Stimulated activated CD8-positive, alpha-beta memory T cell treated with anti-CD3 and anti-CD28 coated beads, Interleukin-12 subunit alpha, Interleukin-12 subunit beta, amount 100 ng/mL, for 4 hours (primary cell): ENCODE data around the gene OLFM4.
"Not testable (repeated sequence)": the region's sequence is repeated elsewhere in the genome, so short reads cannot be mapped to it uniquely, and the experiment has no call there.

Source experiments
- DNase-seq: peaks from one replicate; pipeline ENCODE4 v3.0.0-alpha.2; 2020; ENCODE audit warnings: low read depth

Gene OLFM4, protein sequence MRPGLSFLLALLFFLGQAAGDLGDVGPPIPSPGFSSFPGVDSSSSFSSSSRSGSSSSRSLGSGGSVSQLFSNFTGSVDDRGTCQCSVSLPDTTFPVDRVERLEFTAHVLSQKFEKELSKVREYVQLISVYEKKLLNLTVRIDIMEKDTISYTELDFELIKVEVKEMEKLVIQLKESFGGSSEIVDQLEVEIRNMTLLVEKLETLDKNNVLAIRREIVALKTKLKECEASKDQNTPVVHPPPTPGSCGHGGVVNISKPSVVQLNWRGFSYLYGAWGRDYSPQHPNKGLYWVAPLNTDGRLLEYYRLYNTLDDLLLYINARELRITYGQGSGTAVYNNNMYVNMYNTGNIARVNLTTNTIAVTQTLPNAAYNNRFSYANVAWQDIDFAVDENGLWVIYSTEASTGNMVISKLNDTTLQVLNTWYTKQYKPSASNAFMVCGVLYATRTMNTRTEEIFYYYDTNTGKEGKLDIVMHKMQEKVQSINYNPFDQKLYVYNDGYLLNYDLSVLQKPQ

DNA sequence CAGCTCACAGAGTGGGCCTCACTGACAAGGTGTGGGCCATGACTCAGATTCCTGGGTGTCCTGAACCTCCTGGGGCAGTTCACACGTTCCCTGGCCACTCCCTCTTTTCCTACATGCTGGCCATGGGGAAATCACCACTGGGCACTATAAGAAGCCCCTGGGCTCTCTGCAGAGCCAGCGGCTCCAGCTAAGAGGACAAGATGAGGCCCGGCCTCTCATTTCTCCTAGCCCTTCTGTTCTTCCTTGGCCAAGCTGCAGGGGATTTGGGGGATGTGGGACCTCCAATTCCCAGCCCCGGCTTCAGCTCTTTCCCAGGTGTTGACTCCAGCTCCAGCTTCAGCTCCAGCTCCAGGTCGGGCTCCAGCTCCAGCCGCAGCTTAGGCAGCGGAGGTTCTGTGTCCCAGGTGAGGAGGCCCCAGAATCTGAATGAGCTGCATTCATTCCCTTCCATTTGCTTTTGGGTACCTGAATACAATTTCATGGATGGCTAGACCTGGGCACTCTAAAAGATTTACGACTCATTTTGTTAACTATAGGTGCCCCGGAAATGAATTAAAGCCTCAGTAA lies at the start of gene OLFM4:
TSS of gene OLFM4 (plus strand) at position 177 of the 567 bp plus-strand sequence. CDS start at position 201, 24 bp downstream.
- DNase-seq: no peak

DNA sequence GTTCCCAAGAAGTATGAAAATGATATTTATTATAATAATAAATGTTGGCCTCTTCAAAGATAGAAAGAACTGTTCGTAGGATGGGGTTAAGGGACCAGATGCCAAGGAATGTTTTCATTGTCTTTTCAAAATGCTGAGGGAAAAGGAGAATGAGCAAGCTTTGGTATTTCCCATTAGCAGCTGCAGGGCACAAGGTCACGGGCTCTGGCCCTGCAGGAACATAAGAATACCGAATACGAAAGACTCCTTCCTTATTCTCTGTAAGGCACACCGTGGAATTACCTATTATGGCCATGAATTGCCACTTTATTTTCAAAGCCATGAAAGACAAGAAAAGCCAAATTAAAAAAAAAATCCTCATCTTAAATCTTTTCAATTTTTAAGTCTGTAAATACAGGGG lies 49.6 kb upstream of the OLFM4 start:
- no peak for DNase-seq

DNA sequence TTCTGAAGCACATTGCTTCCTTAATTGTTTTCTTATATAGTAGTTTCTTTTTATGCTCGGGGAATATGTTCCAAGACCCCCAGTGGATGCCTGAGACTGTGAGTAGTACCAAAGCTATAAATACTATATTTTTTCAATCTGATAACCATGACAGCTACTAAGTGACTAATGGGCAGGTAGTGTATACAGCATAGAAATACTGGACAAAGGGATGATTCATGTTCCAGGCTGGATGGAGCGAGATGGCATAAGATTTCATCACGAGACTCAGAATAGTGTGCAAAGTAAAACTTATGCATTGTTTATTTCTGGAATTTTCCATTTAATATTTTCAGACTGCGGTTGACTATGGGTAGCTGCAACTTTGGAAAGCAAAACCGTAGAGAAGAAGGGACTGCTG lies 47.9 kb upstream of the OLFM4 start:
- DNase-seq: no peak

DNA sequence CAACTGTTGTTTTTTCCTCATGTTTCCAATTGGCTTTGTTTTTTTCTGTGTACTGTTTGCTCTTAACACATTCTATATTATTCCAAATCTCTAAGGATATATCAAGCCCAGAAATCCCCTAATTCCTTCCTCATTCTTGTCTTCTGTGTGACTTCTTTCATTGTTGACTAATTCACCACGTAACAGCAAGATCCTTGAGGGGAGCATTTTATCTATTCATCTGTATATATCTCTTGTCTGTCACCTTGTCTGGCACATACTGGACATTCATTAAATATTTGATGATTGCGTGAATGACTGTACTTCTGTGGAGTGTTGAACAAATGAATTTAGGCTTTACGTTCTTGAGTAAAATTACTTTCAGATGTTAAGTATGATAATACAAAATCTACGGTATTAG lies 44.8 kb upstream of the OLFM4 start:
- DNase-seq: no peak

DNA sequence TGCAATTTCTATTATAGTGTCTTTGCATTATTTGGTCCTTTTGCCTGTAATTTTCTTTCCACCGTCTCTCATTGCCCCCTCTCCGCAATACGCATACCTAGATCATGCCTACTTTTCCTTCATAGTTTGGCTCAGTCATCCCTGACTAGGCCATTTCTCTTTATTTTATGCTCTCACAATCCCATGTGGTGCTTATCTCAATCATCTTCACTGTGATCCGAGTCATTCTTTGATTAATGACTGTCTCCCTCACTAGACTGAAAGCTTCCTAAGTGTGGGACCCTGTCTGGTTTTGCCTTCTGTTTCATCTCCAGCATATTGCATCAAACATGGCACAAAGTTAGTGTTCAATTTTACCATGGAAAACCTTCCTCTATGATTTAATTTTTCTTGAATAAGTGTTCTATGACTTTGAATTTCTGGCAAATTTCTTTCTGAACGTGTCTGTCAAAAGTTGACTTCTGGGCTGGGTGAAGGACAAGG lies 43.7 kb upstream of the OLFM4 start:
- no peak for DNase-seq

DNA sequence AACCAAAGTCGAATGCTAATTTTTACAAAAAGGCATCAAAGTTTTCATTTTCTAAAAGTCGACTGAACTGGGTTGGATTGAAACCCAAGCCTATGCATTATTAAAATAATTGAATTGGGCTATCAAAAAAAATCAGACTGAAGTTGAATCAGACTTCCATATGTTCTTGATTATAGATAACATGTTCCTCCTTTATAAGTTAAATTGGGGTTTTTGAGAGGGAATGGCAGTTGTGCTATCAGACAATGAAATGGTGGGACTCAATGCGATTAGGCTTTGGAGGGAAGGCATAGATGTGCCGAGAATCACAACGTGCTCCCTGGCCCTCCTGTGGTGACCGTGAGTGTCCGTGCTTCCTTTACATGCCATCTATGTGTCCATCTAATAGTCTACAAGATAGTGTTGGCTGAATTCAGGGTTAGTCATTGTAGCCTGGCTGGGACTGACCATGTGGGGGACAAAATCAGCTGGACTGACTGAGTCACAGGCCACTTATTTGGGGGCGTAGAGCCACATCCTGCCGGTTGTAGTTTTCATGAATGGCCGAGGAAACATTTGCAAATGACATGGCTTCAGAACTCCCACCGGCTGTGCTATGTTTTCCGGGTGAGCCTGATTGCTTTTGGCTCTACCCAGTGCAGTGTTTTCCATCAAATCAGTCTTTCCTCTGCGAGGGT lies 37.1 kb upstream of the OLFM4 start:
- no peak for DNase-seq

DNA sequence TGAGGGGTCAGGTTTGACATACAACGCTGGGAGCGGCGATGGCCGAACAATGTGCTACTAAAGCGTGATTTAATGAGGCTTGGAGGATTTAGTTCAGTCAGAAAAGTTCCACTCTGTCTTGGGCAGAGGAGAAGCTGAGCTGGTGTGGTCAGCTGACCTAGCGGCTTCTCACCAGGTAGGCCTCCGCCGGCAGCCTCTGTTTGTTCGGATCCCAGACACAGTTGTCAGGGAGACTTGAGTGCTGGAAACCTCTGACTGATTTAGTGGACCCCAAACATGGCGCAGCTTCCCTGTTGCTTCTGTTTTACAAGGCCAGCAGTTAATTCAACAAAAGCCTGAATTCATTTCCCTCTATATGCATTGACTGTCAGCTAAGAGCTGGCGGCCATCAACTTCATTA lies 36.5 kb upstream of the OLFM4 start:
- no peak for DNase-seq

DNA sequence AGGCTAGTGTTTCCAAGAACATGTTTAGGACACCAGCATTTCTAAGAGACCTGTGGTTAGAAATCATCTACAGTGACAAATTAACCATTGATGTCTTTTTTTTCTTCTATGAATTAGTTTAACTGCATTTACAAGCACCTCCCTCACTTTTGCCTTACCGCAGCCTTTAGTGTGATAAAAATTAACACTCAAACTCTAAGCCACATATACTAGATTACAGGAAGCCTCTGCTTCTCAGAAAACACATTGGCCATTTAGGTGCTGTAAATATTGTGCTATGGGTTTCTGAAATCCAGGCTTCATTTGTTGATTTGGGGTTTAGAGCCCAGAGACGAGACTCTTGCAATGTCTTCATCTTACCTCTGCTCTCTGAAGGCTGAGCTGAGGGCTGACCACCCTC lies 34.6 kb upstream of the OLFM4 start:
- DNase-seq: no peak

DNA sequence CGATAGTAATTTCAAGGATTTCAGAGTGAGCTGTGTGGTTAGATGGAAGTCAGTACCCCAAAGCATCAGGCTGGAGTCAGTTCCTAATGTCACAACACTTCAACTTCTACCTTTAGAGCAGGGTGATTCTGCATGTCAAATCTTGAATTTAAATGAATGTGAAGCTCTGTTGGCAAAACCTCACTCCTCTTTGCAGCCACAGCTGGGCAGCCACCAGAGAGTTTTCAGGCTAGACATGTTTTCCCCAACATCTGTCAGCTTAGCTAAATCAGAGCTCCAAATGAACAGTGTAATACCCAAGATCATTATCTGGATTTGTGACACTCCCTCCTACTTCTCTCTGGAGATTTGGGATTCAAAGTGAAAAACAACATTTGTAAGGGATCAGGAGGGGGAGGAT lies 33.7 kb upstream of the OLFM4 start:
- no peak for DNase-seq

DNA sequence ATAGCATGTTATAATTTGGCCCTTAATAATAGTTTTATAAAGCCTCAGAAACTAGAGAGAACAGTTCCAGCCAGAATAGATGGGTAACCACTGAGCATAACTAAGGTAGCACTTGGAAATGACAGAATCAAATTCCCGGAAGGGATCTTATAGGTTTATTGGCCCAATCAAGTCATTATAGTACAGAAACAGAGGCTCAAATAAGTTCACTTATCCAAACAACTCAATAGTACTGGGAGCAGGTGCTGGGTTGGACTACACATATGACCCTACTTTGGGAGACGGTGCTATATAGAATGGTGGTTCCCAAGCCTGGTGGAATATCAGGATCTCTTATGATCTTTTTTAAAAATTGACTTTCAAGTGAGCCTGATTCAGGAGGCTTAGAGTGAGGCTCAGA lies 32.7 kb upstream of the OLFM4 start:
- no peak for DNase-seq

DNA sequence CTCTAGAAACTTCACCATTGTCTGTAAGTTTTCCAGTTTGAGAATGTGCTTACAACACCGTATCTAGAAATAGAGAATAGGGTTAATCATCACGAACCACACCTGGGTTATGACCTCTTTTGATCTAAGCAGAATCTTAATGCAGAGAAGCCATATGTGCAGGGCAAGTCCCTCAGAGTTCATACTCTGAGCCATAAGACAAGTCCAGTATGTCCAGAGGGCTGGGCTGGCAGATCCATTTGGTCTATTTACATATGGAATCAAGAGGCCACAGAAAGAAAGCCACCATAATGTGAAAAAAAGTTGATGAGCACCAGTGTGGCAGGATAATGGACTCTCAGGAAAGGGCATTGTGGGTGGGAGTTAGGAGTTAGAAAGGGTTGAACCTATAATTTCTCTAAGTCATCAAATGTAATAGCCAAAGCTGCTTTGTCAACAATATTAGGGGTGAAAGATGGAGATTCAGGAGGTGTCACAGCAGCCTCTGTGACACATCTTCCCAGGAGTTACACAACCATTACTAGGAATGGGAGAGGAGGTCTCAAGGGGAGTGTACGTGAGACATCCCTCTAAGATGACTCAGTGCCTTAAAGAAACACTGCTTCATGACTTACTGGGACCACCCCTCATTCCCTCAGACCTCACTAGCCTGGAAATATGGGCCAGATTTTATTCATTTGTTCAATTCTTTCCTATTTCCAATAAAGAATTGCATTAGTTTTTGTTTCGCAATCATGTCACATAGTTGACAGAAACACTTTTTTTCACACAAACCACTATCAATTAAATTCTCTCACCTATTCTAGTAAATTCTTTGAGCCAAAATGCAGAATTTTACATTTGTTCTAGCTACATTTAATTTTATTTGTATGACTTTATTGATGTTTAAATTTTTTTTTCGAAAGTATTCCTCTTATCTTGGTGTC lies 30.4 kb upstream of the OLFM4 start:
- DNase-seq: no peak

DNA sequence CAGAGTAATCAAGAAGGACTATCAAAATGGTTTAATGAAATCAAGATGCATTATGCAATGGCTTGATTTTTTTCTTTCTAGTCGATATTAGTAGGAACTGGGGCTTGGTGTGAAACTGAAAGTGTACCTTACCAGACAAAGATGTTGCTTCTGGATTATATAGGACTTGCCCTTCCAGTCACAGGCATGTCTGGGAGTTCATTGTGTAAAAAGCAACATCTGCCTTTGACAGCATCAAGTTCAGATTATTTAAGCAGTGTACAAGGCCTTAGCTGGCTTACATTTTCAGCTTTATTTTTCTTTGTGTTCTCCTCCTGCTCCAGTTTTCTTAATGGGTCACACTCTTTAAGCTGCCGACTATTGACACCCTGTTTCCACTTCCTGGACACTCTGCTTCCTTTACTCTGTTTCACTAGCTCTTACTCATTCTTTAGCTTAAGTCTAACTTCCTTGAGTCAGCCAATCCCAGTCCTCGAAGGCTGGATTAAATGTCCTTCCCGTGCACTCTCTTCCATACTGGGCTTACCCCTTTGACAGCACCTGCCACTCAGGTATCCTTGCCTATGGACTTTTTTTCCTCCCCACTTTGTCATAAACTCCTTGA lies 29.4 kb upstream of the OLFM4 start:
- DNase-seq: no peak

DNA sequence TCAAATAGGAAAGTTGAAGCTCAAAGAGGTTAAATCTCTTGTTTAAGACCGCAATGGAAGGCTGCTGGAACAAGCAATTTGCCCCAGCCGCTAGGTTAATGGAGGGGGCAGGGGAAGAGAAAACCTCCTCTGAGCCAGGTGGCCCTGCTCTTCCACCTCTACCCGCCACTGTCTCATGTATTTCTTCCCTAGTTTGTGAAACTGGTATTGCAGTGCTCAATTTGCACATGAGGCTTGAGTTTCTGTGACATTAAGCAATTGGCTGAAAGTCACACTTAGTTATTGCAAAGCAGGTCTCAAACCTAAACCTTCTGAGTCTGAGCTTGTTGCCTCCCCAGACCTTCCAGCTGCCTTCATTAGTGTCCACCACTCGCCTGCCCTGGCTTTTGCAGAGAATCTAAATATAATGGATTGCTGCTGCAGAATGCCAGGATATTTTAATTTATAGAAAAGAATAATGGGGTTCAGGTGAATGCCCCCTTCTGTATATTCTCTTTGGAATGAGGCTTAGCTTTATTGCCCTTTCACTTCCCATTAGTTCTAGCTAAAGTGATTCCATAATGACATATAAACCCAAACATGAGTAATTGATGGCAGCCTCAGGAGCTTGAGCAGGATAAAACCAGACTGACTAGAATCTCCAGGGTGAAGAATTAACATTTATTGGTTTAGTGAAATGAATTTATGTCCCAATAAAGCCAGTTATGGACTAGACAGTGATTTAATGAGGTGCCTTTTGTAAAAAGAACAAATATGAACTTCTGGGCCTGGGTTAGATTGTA lies 27.0 kb upstream of the OLFM4 start:
- DNase-seq: no peak

DNA sequence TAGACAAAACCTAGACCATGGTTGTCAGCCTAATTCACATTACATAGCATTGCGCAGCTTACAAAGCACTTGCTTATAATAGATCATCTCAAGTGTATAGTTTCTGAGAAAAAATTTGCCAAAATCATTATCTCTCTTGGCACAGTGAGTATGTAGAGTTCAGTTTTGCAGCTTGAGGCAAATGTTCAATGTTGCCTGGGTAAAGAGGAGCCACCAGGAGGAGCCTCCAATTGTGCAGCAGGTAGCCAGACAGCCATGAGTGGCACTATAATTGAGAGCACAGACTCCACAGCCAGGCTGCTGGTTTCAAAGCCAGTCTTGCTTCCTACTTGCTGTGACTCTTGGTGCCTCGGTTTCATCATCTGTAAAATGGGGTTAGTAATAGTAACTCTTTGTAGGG lies 24.0 kb upstream of the OLFM4 start:
- DNase-seq: no peak

DNA sequence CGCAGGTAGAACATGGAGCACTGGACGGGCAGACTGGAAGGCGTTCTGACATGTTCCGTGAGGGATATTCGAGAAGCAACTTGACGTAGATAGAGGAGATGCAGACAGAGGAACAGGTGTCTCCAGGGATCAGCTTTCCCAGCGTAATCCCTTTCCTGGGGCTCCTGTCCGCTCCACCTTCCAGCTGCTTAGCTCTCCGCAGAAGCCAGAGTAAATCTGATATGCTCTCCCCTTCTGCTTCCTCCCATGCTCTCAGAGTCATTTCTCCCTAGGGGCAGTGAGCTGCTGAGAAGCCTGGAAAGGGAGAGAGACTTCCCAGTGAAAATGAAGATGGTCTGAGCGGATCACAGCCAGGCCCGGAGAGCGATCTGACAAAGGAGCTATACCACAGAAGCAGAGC lies 23.0 kb upstream of the OLFM4 start:
- DNase-seq: no peak

DNA sequence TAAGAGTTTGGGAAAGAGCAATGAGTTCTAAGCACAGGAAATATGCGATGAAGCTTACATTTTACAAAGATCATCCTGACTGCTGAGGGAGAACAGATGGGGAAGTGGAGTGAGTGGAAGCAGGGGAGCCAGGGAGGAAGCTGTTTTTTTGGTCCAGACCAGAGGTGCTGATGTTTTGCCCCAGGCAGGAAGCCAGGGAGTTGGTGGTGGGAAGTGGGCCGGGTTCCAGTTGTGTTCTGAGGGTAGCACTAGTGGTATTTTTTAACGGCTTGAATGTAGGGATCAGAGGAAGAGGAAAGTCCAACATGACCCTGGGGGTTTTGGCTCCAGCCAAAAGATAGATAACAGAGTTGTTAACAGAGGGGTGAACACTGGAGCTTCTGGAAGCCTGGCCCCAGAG lies 20.7 kb upstream of the OLFM4 start:
- DNase-seq: no peak

DNA sequence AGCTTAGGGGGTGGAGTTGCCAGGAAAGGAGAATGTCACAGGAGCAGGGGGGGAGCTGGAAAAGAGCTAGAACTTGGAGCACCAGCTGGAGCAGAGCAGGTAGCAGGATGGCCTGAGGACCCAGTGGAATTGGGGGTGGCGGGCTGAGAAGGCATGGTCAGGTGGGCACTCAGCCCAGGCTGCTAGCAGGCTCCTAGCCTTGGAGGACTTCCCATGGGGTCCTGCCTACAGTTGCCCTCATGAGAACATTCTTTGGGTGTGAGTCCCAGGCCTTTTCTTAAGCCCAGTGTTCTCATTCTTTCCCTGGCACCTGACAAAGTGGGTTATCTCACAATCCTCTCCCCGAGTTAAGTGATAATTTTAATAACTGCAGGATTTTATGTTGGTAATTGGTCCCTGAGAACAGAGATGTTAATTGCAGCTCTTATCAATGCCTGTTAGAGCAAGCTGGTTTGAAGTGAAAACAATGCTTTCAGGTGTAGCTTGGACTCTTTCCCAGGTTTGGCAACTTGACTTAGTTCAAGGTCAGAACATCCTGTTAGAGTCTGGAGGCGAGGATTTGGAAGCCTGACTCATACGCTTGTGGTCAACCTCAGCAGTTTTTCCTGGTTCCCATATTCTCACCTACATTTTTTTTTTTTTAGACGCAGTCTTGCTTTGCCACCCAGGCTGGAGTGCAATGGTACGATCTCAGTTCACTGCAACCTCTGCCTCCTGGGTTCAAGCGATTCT lies 18.1 kb upstream of the OLFM4 start:
- no peak for DNase-seq

DNA sequence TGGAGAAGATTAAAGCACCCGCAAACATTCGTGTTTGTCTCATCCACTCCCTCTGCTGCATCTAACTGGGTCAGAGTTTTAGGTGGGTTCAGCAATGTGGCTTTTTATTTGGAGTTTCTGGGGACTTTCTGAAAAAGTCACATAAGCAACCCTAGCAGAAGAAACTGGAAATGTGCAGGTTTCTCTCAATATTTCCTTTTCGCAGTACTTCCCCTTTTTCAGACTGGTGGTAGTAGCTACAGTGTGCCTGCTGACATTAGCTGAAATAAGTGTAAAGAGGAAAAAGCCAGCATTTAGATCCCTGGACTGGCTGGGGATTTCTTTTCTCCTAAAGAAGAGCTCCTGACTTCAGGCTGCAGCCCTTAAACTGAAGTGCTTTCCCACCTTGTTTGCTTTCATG lies 15.9 kb upstream of the OLFM4 start:
- DNase-seq: no peak

DNA sequence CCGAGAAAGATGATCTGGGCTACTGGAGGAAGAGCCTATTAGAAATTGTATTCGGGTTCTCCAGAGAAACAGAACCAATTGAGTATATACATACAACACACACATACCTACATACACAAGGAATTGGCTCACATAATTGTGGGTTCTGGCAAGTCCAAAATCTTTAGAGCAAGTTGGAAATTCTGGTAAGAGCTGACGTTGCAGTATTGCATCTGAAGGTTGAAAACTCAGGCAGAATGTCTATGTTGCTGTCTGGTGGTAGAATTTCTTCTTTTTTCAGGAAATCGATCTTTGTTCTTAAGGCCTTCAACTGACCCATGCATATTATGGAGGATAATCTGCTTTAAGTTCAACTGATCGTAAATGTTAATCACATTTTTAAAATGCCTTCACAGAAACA lies 15.5 kb upstream of the OLFM4 start:
- DNase-seq: no peak

DNA sequence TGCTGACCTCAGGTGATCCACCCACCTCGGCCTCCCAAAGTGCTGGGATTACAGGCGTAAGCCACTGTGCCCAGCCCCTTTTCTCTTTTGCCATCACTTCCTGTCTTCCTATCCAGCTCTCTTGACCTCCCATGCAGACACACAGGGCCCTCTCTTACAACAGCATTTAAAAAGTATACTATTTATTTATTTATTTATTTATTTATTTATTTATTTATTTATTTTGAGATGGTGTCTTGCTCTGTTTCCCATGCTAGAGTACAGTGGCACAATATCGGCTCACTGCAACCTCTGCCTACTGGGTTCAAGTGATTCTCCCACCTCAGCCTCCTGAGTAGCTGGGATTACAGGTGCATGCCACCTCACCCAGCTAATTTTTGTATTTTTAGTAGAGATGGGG lies 14.6 kb upstream of the OLFM4 start:
- not testable (repeated sequence) for DNase-seq
